K562 (cell line): ENCODE measurements around the gene TGM1. TPM values are rescaled to one million over a fixed set of nuclear protein-coding genes. Genes with fewer than 3 reads are reported as not detected.

Source experiments
- ATAC-seq: fragments of 200-7000 bp; cut with Tn5 transposase; 3 replicates; pipeline ENCODE4 v1.9.1; 2020; ENCODE audit warnings: moderate library complexity
- BruUV-seq: library from RNA; stranded (reverse); fragments of 400-500 nt; replicated peaks from 2 replicates; lab custom pipeline; 2021; lab: Mats Ljungman, UMichigan
- CTCF ChIA-PET: fragments of 300-600 bp; formaldehyde crosslinking; extraction: SDS; loops from one replicate; lab custom pipeline; 2021; ENCODE audit warnings: low intra/inter-chr PET ratio; lab: Yijun Ruan, JAX
- POLR2A ChIA-PET: fragments of 300-600, 350-650 bp; sonication (Branson Sonifier 250); formaldehyde crosslinking; extraction: SDS; loops from one replicate; lab custom pipeline; 2021; ENCODE audit warnings: antibody characterized with exemption, inconsistent platforms; lab: Yijun Ruan, JAX
- DNase-seq, 4 experiments: peaks; one replicate each; pipeline versions ENCODE4 v3.0.0 to v3.0.0-alpha.2; 2011 to 2018; ENCODE audit warnings: low spot score in 3 of 4, mixed read lengths in 3 of 4; ENCODE audit errors: extremely low read depth in 1 of 4
- FAIRE-seq: peaks from 2 replicates; lab custom pipeline; 2011; peaks lifted over from hg19 to GRCh38; lab: Jason Lieb, UNC
- H2AFZ ChIP-seq: 2 replicates; pipeline ENCODE4 v1.6.0; 2011; ENCODE audit warnings: low read depth, low read length, control low read depth, inconsistent platforms
- H3K27ac ChIP-seq: fragments of 200-600 bp; 3 replicates; pipeline ENCODE4 v1.8.0; 2011; ENCODE audit warnings: low read depth, mild to moderate bottlenecking, control low read depth, inconsistent platforms, low read length, moderate library complexity, mixed read lengths; ENCODE audit errors: extremely low read depth
- H3K27me3 ChIP-seq, 2 experiments: fragments of 300-600 bp in 1 of 2; 2 replicates in 1 of 2; 3 replicates in 1 of 2; pipeline versions ENCODE4 v1.6.0 to v1.8.0; 2011; ENCODE audit warnings: inconsistent platforms in 2 of 2, low read length in 2 of 2, mild to moderate bottlenecking in 1 of 2, mixed read lengths in 1 of 2, moderate library complexity in 1 of 2; ENCODE audit not compliant: control insufficient read depth in 2 of 2, insufficient read depth in 2 of 2
- H3K36me3 ChIP-seq: fragments of 300-600 bp; 3 replicates; pipeline ENCODE4 v1.8.0; 2011; ENCODE audit warnings: mild to moderate bottlenecking, low read length, inconsistent platforms; ENCODE audit not compliant: control insufficient read depth, insufficient read depth
- H3K4me1 ChIP-seq, 2 experiments: fragments of 200-600 bp in 1 of 2; replicated peaks in 1 of 2; 2 replicates in 1 of 2; 3 replicates in 1 of 2; pipeline versions ENCODE4 v1.5.1 to v1.8.0; 2011; ENCODE audit warnings: inconsistent platforms in 2 of 2, low read length in 2 of 2, mild to moderate bottlenecking in 1 of 2, mixed read lengths in 1 of 2, moderate library complexity in 1 of 2; ENCODE audit not compliant: control insufficient read depth in 2 of 2, insufficient read depth in 2 of 2
- H3K4me2 ChIP-seq: 2 replicates; pipeline ENCODE4 v1.6.1; 2011; ENCODE audit warnings: low read length, control low read depth, inconsistent platforms, mixed read lengths; ENCODE audit not compliant: insufficient read depth
- H3K4me3 ChIP-seq: fragments of 200-600 bp; sonication (generic), shearing (Covaris generic); 2 replicates; pipeline ENCODE4 v1.5.1; 2016; ENCODE audit warnings: control low read depth, inconsistent platforms
- H3K79me2 ChIP-seq: fragments of 200-600 bp; 3 replicates; pipeline ENCODE4 v1.8.0; 2011; ENCODE audit warnings: low read length, inconsistent platforms; ENCODE audit not compliant: control insufficient read depth, insufficient read depth
- H3K9ac ChIP-seq, 2 experiments: 2 replicates each; pipeline versions ENCODE4 v1.6.0 to v1.6.1; 2011; ENCODE audit warnings: low read depth in 2 of 2, low read length in 2 of 2, control low read depth in 1 of 2, inconsistent platforms in 1 of 2, mild to moderate bottlenecking in 1 of 2, mixed read lengths in 1 of 2; ENCODE audit not compliant: insufficient read depth in 1 of 2
- H3K9me1 ChIP-seq: one replicate; pipeline ENCODE4 v1.6.0; 2011; ENCODE audit warnings: inconsistent platforms, mild to moderate bottlenecking, low read length, moderate library complexity; ENCODE audit not compliant: control insufficient read depth, insufficient read depth
- H3K9me3 ChIP-seq: replicated peaks from 2 replicates; pipeline ENCODE4 v1.5.1; 2011; ENCODE audit warnings: low read depth, low read length, inconsistent platforms; ENCODE audit not compliant: control insufficient read depth, insufficient read depth
- H4K20me1 ChIP-seq: replicated peaks from 2 replicates; pipeline ENCODE4 v1.6.1; 2011; ENCODE audit warnings: low read length, inconsistent platforms, mixed read lengths; ENCODE audit not compliant: control insufficient read depth, insufficient read depth
- AFF1 ChIP-seq, 2 experiments: fragments of 450-650 bp; IDR thresholded peaks; 2 replicates each; pipeline ENCODE4 v1.6.1; 2018; ENCODE audit warnings: mild to moderate bottlenecking in 2 of 2, low read depth in 1 of 2; ENCODE audit not compliant: partially characterized antibody in 2 of 2
- BCL6 ChIP-seq: fragments of 250-450 bp; sonication (Bioruptor Pico); IDR thresholded peaks from 2 replicates; pipeline ENCODE4 v1.4.0; 2020
- CBFA2T2 ChIP-seq: fragments of 450-650 bp; conservative IDR thresholded peaks from 2 replicates; pipeline ENCODE4 v1.6.1; 2017; ENCODE audit warnings: mild to moderate bottlenecking
- CC2D1A ChIP-seq: fragments of 450-650 bp; IDR thresholded peaks from 2 replicates; pipeline ENCODE4 v1.6.1; 2017; ENCODE audit warnings: mild to moderate bottlenecking
- ETV6 ChIP-seq, 3 experiments: fragments of 150-350 bp in 1 of 3; sonication (generic) in 1 of 3; formaldehyde crosslinking in 1 of 3; IDR thresholded peaks; 2 replicates each; pipeline versions ENCODE4 v1.6.1 to v1.8.0; 2014 to 2022; ENCODE audit warnings: borderline replicate concordance in 2 of 3, low read depth in 2 of 3, antibody characterized with exemption in 1 of 3, low read length in 1 of 3, mild to moderate bottlenecking in 1 of 3, missing genetic modification reagents in 1 of 3
- HCFC1 ChIP-seq: IDR thresholded peaks from 2 replicates; pipeline ENCODE4 v1.6.1; 2012; ENCODE audit warnings: low read depth, low read length, improper control_type of control experiment
- HES1 ChIP-seq: fragments of 450-650 bp; IDR thresholded peaks from 2 replicates; pipeline ENCODE4 v1.6.1; 2016; ENCODE audit warnings: low read depth, mild to moderate bottlenecking, moderate library complexity
- IFI16 ChIP-seq: fragments of 250-450 bp; sonication (Bioruptor Pico); IDR thresholded peaks from 2 replicates; pipeline ENCODE4 v2.1.2; 2022; ENCODE audit warnings: mild to moderate bottlenecking, inconsistent platforms
- KDM5B ChIP-seq: fragments of 200-600 bp; sonication (generic); IDR thresholded peaks from 2 replicates; pipeline ENCODE4 v1.6.1; 2012; ENCODE audit warnings: low read depth, mild to moderate bottlenecking, moderate library complexity, low read length, control low read depth, inconsistent platforms; ENCODE audit not compliant: insufficient replicate concordance
- MEF2A ChIP-seq: IDR thresholded peaks from 2 replicates; pipeline ENCODE4 v1.6.1; 2011; ENCODE audit warnings: low read depth, mild to moderate bottlenecking, low read length, moderate library complexity; ENCODE audit not compliant: control insufficient read depth
- MLLT1 ChIP-seq, 2 experiments: fragments of 450-650 bp; IDR thresholded peaks; 2 replicates each; pipeline ENCODE4 v1.6.1; 2016
- ZEB2 ChIP-seq: fragments of 450-650 bp; IDR thresholded peaks from 2 replicates; pipeline ENCODE4 v1.6.1; 2016
- ZFP30 ChIP-seq: fragments of 250-450 bp; sonication (Bioruptor Pico); IDR thresholded peaks from 2 replicates; pipeline ENCODE4 v1.8.0; 2022; ENCODE audit warnings: moderate library complexity, mild to moderate bottlenecking, inconsistent platforms, borderline replicate concordance
- ZNF395 ChIP-seq: fragments of 200-800 bp; sonication (Bioruptor generic); IDR thresholded peaks from 2 replicates; pipeline ENCODE4 v1.6.1; 2017; ENCODE audit warnings: missing genetic modification characterization, missing compliant biosample characterization
- WGBS: fragments of 100-300 bp; shearing (Covaris generic); methylation state at CpG from one replicate; pipeline ENCODE4 v1.1.6; 2016; ENCODE audit warnings: low coverage, mixed read lengths; ENCODE audit not compliant: insufficient coverage; ENCODE audit errors: missing lambda C conversion rate; 5-methylcytosine and 5-hydroxymethylcytosine counted together
- in situ Hi-C: fragments of 300-500 bp; cut with MboI; formaldehyde crosslinking; loops from 4 replicates; pipeline ENCODE4 v1.15.0; 2018; ENCODE audit warnings: inconsistent platforms, mixed read lengths
- intact Hi-C: fragments of 100-400 bp; cut with micrococcal nuclease; formaldehyde crosslinking; loops from 2 replicates; pipeline ENCODE4 v1.14.2; 2022
- polyA plus RNA-seq, 8 experiments: library from polyadenylated mRNA; depleted of rRNA in 4 of 8; stranded (reverse) in 5 of 8; unstranded in 3 of 8; fragments of >200 nt; fragmentation: Nextera tagmentation in 2 of 8; fragmentation: Illumina TruSeq in 1 of 8; extraction: Ambion mirVana in 2 of 8; extraction: Trizol in 1 of 8; gene quantifications; 2 replicates each; pipeline versions ENCODE4 v1.2.1 to v1.2.3, GENCODE V29; 2011 to 2014; ENCODE audit warnings: inconsistent platforms in 1 of 8, missing spikeins in 1 of 8
- total RNA-seq, 7 experiments: library from RNA; depleted of rRNA in 6 of 7; stranded (reverse); fragments of >200 nt in 6 of 7; fragmentation: Illumina TruSeq in 2 of 7; extraction: Trizol in 2 of 7; gene quantifications; 2 replicates each; pipeline versions ENCODE4 v1.2.1 to v1.2.3, GENCODE V29; 2011 to 2021; ENCODE audit warnings: low replicate concordance in 1 of 7

Gene TGM1
- total and polyA plus RNA-seq, 9 of the 15 experiments (the other 6 are each of a cell fraction or from before 2014, with no cell fraction given), result 0.13 to 4.4 (median 0.88) TPM

GRCh38 chr14:24290746-24291145, 27.8 kb upstream of the TGM1 start:
- H3K27ac ChIP-seq, result no peak overlapping the region
- FAIRE-seq (no peak), ATAC-seq (no peak), DNase-seq (no peak)
- intact Hi-C loops, result no loop called here
- H4K20me1 ChIP-seq, result no peaks in the 10 kb centered on the region
- POLR2A ChIA-PET, result interaction anchor here (0.5 to 1.1 kb wide), 5 partner anchors 9 to 89 kb away, joined by 3 to 4 read pairs (median 3); partner anchors contain the start of genes DHRS1, NOP9 and TSSK4
- no peaks in the 10 kb centered on the region for H3K9me3 ChIP-seq
- no peaks in the 10 kb centered on the region for H3K79me2 ChIP-seq
- no peaks in the 10 kb centered on the region for H3K9me1 ChIP-seq
- H3K4me2 ChIP-seq, result no peak overlapping the region
- H3K4me3 ChIP-seq, result no peak overlapping the region
- no peaks in the 10 kb centered on the region for H3K4me1 ChIP-seq
- BruUV-seq, result no TSS peak
- no peak overlapping the region for H2AFZ ChIP-seq
- WGBS, result 74% methylated on average over 6 of the region's 9 CpGs
- H3K9ac ChIP-seq, result peak overlapping the region in 1 of 2 experiments; percentile 58; a peak in 2 of 4 replicates
- CTCF ChIA-PET, result no interaction called here
- in situ Hi-C loops, result loop anchor here (10.0 kb wide), 1 partner anchor 276 kb away; no protein-coding TSS in a partner anchor
- H3K36me3 ChIP-seq, result peaks cover 30% of the 10 kb centered on the region; the same call in 2 of the 3 replicates
- H3K27me3 ChIP-seq, result no peaks in the 10 kb centered on the region
- TF ChIP-seq CBFA2T2 (no peak), ZNF395 (no peak), HCFC1 (no peak), KDM5B (no peak), HES1 (no peak), AFF1 (IDR thresholded peaks at IDR 0.05; ENCODE audit: low read depth in 1 of 2, partially characterized antibody in 2 of 2) (no peak), MEF2A (no peak), ZFP30 (CRISPR knock-in tag) (no peak), ETV6 (IDR thresholded peaks at IDR 0.05; ENCODE audit: borderline replicate concordance in 1 of 2, low read depth in 2 of 2, low read length in 1 of 2) (no peak), ETV6 (CRISPR knock-in tag; IDR thresholded peaks at IDR 0.05; ENCODE audit: borderline replicate concordance) (no peak), ZEB2 (no peak), IFI16 (no peak), BCL6 (no peak), CC2D1A (no peak), MLLT1 (IDR thresholded peaks at IDR 0.05) (no peak)
